ENCODE results near the gene CRIP2.

Gene CRIP2

DNA sequence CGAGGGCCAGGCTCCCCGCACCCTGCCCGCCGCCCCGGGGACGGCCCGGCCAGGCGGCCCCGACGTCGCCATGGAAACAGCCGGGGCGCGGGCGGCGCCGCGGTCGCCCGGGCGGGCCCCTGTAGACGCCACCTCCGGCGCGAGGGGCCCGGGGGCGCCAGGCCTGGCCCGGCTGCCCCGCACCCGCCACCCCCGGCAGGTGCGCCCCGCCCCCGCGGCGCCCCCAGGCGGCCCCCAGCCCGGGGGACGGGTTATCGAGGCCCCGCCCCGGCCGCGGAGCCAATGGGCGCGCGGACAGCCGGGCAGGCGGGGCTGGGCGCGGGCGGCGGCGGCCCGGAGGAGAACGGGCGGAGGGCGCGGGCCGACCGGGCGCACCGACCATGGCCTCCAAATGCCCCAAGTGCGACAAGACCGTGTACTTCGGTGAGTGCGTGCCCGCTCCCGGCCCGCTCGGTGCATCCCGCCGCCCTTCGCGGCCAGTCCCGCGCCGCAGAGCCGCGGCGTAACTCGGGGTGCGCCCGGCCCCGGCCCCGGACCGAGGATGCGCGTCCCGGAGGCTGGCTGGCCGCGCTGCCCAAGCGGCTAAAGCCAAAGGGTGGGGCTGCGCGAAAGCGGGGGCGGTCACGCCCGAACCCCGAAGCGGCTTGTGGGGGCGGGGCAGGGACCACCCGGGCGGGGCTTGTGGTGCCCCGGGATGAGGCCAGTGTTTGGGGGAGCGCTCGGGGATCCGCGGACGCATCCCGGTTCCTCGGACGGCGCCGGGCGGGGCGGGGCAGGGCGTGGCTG, at the start of gene CRIP2:
TSS of gene CRIP2 (plus strand) at position 339 of the 786 bp plus-strand sequence. CDS start at position 381, 42 bp downstream.
- Histone ChIP-seq H3K79me2 (ENCODE audit: control insufficient read depth, low read length) (no peaks in the 10 kb centered on the region), H3K27ac (ENCODE audit: low read depth, low read length) (no peak within 1 kb of the TSS), H3F3A (ENCODE audit: control insufficient read depth, insufficient read depth) (peaks cover 6% of the 10 kb centered on the region; the same call in 1 of the 2 replicates), H3K4me2 (ENCODE audit: low read length) (peak within 1 kb of the TSS; percentile 79), H3K4me3 (ENCODE audit: low read length) (peak within 1 kb of the TSS; percentile 67), H3K27me3 (ENCODE audit: control insufficient read depth, low read length) (peaks cover 40% of the 10 kb centered on the region), H3K9me3 (ENCODE audit: control insufficient read depth, insufficient read depth, low read length) (no peaks in the 10 kb centered on the region), H4K20me1 (ENCODE audit: control insufficient read depth, insufficient read depth, low read depth, low read length) (no peaks in the 10 kb centered on the region), H3K36me3 (ENCODE audit: control insufficient read depth, low read length) (peaks cover 2% of the 10 kb centered on the region; the same call in 1 of the 2 replicates), H3K4me1 (ENCODE audit: control insufficient read depth, low read length) (peaks cover 28% of the 10 kb centered on the region), H3K9me2 (replicated peaks; ENCODE audit: control insufficient read depth, low read length) (no peaks in the 10 kb centered on the region)
- TF ChIP-seq CTCF (IDR thresholded peaks at IDR 0.05; ENCODE audit: low read depth, low read length, poor library complexity, severe bottlenecking) (no peak), EZH2phosphoT487 (IDR thresholded peaks at IDR 0.05; ENCODE audit: borderline replicate concordance, low read length) (no peak; the same call in 1 of the 2 replicates)

GRCh38 chr14:105424861-105425260, 49.8 kb upstream of the CRIP2 start:
- Histone ChIP-seq H3F3A (ENCODE audit: control insufficient read depth, insufficient read depth) (no peaks in the 10 kb centered on the region), H3K4me3 (ENCODE audit: low read length) (no peak overlapping the region), H3K9me3 (ENCODE audit: control insufficient read depth, insufficient read depth, low read length) (no peaks in the 10 kb centered on the region), H4K20me1 (ENCODE audit: control insufficient read depth, insufficient read depth, low read depth, low read length) (peaks cover 12% of the 10 kb centered on the region; the same call in 1 of the 2 replicates), H3K4me1 (ENCODE audit: control insufficient read depth, low read length) (peaks cover 20% of the 10 kb centered on the region), H3K9me2 (replicated peaks; ENCODE audit: control insufficient read depth, low read length) (no peaks in the 10 kb centered on the region), H3K4me2 (ENCODE audit: low read length) (no peak overlapping the region), H3K27me3 (ENCODE audit: control insufficient read depth, low read length) (no peaks in the 10 kb centered on the region), H3K27ac (ENCODE audit: low read depth, low read length) (no peak overlapping the region), H3K36me3 (ENCODE audit: control insufficient read depth, low read length) (peaks cover 65% of the 10 kb centered on the region), H3K79me2 (ENCODE audit: control insufficient read depth, low read length) (peaks cover 92% of the 10 kb centered on the region)
- TF ChIP-seq EZH2phosphoT487 (IDR thresholded peaks at IDR 0.05; ENCODE audit: borderline replicate concordance, low read length) (no peak), CTCF (IDR thresholded peaks at IDR 0.05; ENCODE audit: low read depth, low read length, poor library complexity, severe bottlenecking) (no peak)

- H4K20me1 ChIP-seq (ENCODE audit: control insufficient read depth, insufficient read depth, low read depth, low read length), result peaks cover 12% of the 10 kb centered on the region; the same call in 1 of the 2 replicates
- no peak overlapping the region for H3K4me3 ChIP-seq (ENCODE audit: low read length)
- peaks cover 70% of the 10 kb centered on the region for H3K36me3 ChIP-seq (ENCODE audit: control insufficient read depth, low read length)
- no peak overlapping the region for H3K4me2 ChIP-seq (ENCODE audit: low read length)
- no peak overlapping the region for H3K27ac ChIP-seq (ENCODE audit: low read depth, low read length)
- H3K9me3 ChIP-seq (ENCODE audit: control insufficient read depth, insufficient read depth, low read length), result no peaks in the 10 kb centered on the region
- no peak for TF ChIP-seq CTCF (IDR thresholded peaks at IDR 0.05; ENCODE audit: low read depth, low read length, poor library complexity, severe bottlenecking)
- TF ChIP-seq EZH2phosphoT487 (IDR thresholded peaks at IDR 0.05; ENCODE audit: borderline replicate concordance, low read length), result no peak
- peaks cover 95% of the 10 kb centered on the region for H3K79me2 ChIP-seq (ENCODE audit: control insufficient read depth, low read length)
- H3K9me2 ChIP-seq (replicated peaks; ENCODE audit: control insufficient read depth, low read length), result no peaks in the 10 kb centered on the region
- H3K27me3 ChIP-seq (ENCODE audit: control insufficient read depth, low read length), result no peaks in the 10 kb centered on the region
- H3K4me1 ChIP-seq (ENCODE audit: control insufficient read depth, low read length), result peaks cover 18% of the 10 kb centered on the region
- no peaks in the 10 kb centered on the region for H3F3A ChIP-seq (ENCODE audit: control insufficient read depth, insufficient read depth)
These were observed 48.8 kb upstream of the CRIP2 start for GRCh38 chr14:105425823-105426247.
